MM.1S (cell line): ENCODE measurements around the gene C3orf85.

Experiments used
- DNase-seq: peaks from one replicate; pipeline ENCODE4 v3.0.0-alpha.2; 2015
- H2AFZ ChIP-seq: fragments of 300-600 bp; sonication (generic); 2 replicates; pipeline ENCODE4 v1.6.0; 2016; ENCODE audit warnings: antibody characterized with exemption, low read length
- H3F3A ChIP-seq: fragments of 300-600 bp; sonication (generic); 2 replicates; pipeline ENCODE4 v1.6.1; 2016; ENCODE audit warnings: mild to moderate bottlenecking, antibody characterized with exemption, low read length, moderate library complexity, mixed read lengths; ENCODE audit not compliant: insufficient read depth
- H3K27ac ChIP-seq: fragments of 300-600 bp; sonication (generic); 2 replicates; pipeline ENCODE4 v1.5.1; 2016; ENCODE audit warnings: mild to moderate bottlenecking, low read length
- H3K27me3 ChIP-seq: fragments of 300-600 bp; sonication (generic); replicated peaks from 2 replicates; pipeline ENCODE4 v1.6.0; 2016; ENCODE audit warnings: low read length; ENCODE audit not compliant: insufficient read depth
- H3K36me3 ChIP-seq: fragments of 300-600 bp; sonication (generic); replicated peaks from 2 replicates; pipeline ENCODE4 v1.6.1; 2016; ENCODE audit warnings: mild to moderate bottlenecking, low read length, mixed read lengths; ENCODE audit not compliant: insufficient read depth
- H3K4me1 ChIP-seq: fragments of 300-600 bp; sonication (generic); 2 replicates; pipeline ENCODE4 v1.6.1; 2016; ENCODE audit warnings: low read length, mixed read lengths
- H3K4me2 ChIP-seq: fragments of 300-600 bp; sonication (generic); 2 replicates; pipeline ENCODE4 v1.6.0; 2016; ENCODE audit warnings: low read depth, low read length
- H3K4me3 ChIP-seq: fragments of 300-600 bp; sonication (generic); 2 replicates; pipeline ENCODE4 v1.5.1; 2016; ENCODE audit warnings: low read length, mixed read lengths
- H3K79me2 ChIP-seq: fragments of 300-600 bp; sonication (generic); 2 replicates; pipeline ENCODE4 v1.6.1; 2016; ENCODE audit warnings: mixed run types, low read length, mixed read lengths
- H3K9ac ChIP-seq: fragments of 300-600 bp; sonication (generic); 2 replicates; pipeline ENCODE4 v1.6.1; 2016; ENCODE audit warnings: low read length, mixed read lengths
- H3K9me2 ChIP-seq: fragments of 300-600 bp; sonication (generic); replicated peaks from 2 replicates; pipeline ENCODE4 v1.6.1; 2016; ENCODE audit warnings: mild to moderate bottlenecking, low read length, mixed read lengths; ENCODE audit not compliant: insufficient read depth
- H3K9me3 ChIP-seq: fragments of 300-600 bp; sonication (generic); replicated peaks from 2 replicates; pipeline ENCODE4 v1.6.1; 2016; ENCODE audit warnings: mild to moderate bottlenecking, low read length, mixed read lengths; ENCODE audit not compliant: insufficient read depth
- H4K20me1 ChIP-seq: fragments of 300-600 bp; sonication (generic); 2 replicates; pipeline ENCODE4 v1.6.1; 2016; ENCODE audit warnings: mild to moderate bottlenecking, low read length, moderate library complexity, mixed read lengths; ENCODE audit not compliant: insufficient read depth
- CTCF ChIP-seq: fragments of 300-600 bp; sonication (generic); IDR thresholded peaks from 2 replicates; pipeline ENCODE4 v1.5.1; 2016; ENCODE audit warnings: antibody characterized with exemption, low read length, mixed read lengths
- EZH2 ChIP-seq: fragments of 300-600 bp; sonication (generic); optimal IDR thresholded peaks from 2 replicates; pipeline ENCODE3; 2017; ENCODE audit warnings: low read depth, mild to moderate bottlenecking, antibody characterized with exemption, low read length, mixed read lengths
- EZH2phosphoT487 ChIP-seq: fragments of 300-600 bp; sonication (generic); IDR thresholded peaks from 2 replicates; pipeline ENCODE4 v1.6.1; 2018; ENCODE audit warnings: antibody characterized with exemption, low read length

Gene C3orf85, protein sequence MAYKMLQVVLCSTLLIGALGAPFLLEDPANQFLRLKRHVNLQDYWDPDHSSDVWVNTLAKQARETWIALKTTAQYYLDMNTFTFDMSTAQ

GRCh38 chr3:109136523-109136922 lies at the start of gene C3orf85:
C3orf85 (plus strand) TSS chr3:109136719; CDS start chr3:109136848, 129 bp downstream.
- TF ChIP-seq EZH2phosphoT487 (no peak), CTCF (no peak), EZH2 (no peak)
- no peaks in the 10 kb centered on the region for H3K4me1 ChIP-seq
- H3K9ac ChIP-seq: no peak within 1 kb of the TSS
- H3K36me3 ChIP-seq: no peaks in the 10 kb centered on the region
- no peak within 1 kb of the TSS for H3K27ac ChIP-seq
- H3K4me2 ChIP-seq: no peak within 1 kb of the TSS
- H2AFZ ChIP-seq: no peak within 1 kb of the TSS
- H4K20me1 ChIP-seq: no peaks in the 10 kb centered on the region
- DNase-seq: no peak
- no peaks in the 10 kb centered on the region for H3F3A ChIP-seq
- H3K4me3 ChIP-seq: no peak within 1 kb of the TSS
- no peaks in the 10 kb centered on the region for H3K79me2 ChIP-seq
- no peaks in the 10 kb centered on the region for H3K27me3 ChIP-seq
- no peaks in the 10 kb centered on the region for H3K9me3 ChIP-seq
- no peaks in the 10 kb centered on the region for H3K9me2 ChIP-seq

- Histone ChIP-seq H3K27ac (no peak overlapping the region), H3K9me2 (no peaks in the 10 kb centered on the region), H3K4me3 (no peak overlapping the region), H3K36me3 (no peaks in the 10 kb centered on the region), H3K4me1 (no peaks in the 10 kb centered on the region), H4K20me1 (no peaks in the 10 kb centered on the region), H3K9ac (no peak overlapping the region), H3K4me2 (no peak overlapping the region), H3K79me2 (no peaks in the 10 kb centered on the region), H3K9me3 (no peaks in the 10 kb centered on the region), H2AFZ (no peak overlapping the region), H3K27me3 (no peaks in the 10 kb centered on the region), H3F3A (no peaks in the 10 kb centered on the region)
- TF ChIP-seq EZH2phosphoT487: no peak
- TF ChIP-seq EZH2: no peak
- TF ChIP-seq CTCF: no peak
- no peak for DNase-seq
Measured at GRCh38 chr3:109089265-109089664, 47.3 kb upstream of the C3orf85 start.

DNA sequence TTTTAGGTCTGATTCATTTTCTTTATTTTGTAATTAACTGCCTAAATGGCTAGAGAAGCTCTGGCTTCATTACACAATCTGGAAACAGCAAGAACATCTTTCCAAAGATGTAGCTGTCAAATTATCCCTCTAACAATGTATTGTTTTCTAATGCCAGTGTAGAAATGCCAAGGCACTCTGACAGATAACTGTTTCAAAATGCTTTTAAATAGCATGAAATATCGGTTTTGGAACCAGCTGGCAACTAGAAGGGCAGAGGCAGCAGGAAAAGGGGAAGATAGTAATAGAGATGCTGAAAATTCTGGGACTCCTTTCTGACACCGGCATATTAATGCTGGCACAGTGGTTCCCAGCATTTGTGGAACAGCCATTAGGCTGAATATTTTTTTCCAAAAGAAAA lies 44.7 kb upstream of the C3orf85 start:
- Histone ChIP-seq H3K36me3 (no peaks in the 10 kb centered on the region), H3K4me2 (no peak overlapping the region), H3K9me3 (no peaks in the 10 kb centered on the region), H3K4me3 (no peak overlapping the region), H3K9ac (no peak overlapping the region), H3F3A (no peaks in the 10 kb centered on the region), H3K27me3 (no peaks in the 10 kb centered on the region), H3K27ac (no peak overlapping the region), H3K79me2 (no peaks in the 10 kb centered on the region), H2AFZ (no peak overlapping the region), H3K4me1 (no peaks in the 10 kb centered on the region), H3K9me2 (no peaks in the 10 kb centered on the region), H4K20me1 (no peaks in the 10 kb centered on the region)
- no peak for DNase-seq
- no peak for TF ChIP-seq EZH2

- Histone ChIP-seq H3K27me3 (no peaks in the 10 kb centered on the region), H3K4me2 (no peak overlapping the region), H3F3A (no peaks in the 10 kb centered on the region), H3K27ac (no peak overlapping the region), H3K4me1 (no peaks in the 10 kb centered on the region), H3K79me2 (no peaks in the 10 kb centered on the region), H4K20me1 (no peaks in the 10 kb centered on the region), H3K36me3 (no peaks in the 10 kb centered on the region), H3K4me3 (no peak overlapping the region), H2AFZ (no peak overlapping the region), H3K9ac (no peak overlapping the region), H3K9me2 (no peaks in the 10 kb centered on the region), H3K9me3 (no peaks in the 10 kb centered on the region)
- DNase-seq: no peak
- TF ChIP-seq EZH2: no peak
- no peak for TF ChIP-seq CTCF
- TF ChIP-seq EZH2phosphoT487: no peak
Measured at GRCh38 chr3:109093561-109093960, 43.0 kb upstream of the C3orf85 start.
